Gastrocnemius medialis (tissue), 4 donors: Measurements from ENCODE around the gene PDLIM1. TPM values are rescaled to one million over a fixed set of nuclear protein-coding genes. Genes with fewer than 3 reads are reported as not detected.
"Not testable (repeated sequence)": the region's sequence is repeated elsewhere in the genome, so short reads cannot be mapped to it uniquely, and the experiment has no call there.

Experiments used
- ATAC-seq, 2 donors: fragments of 150-250 bp; one replicate each; pipeline ENCODE4 v1.9.1; 2016
- DNase-seq, 2 donors: peaks; one replicate each; pipeline ENCODE4 v3.0.0-alpha.2; 2019
- H3K27ac ChIP-seq, 4 donors: fragments of 200-600 bp; sonication (generic); 1 replicate in 1 of 4; 2 replicates in 3 of 4; pipeline ENCODE4 v1.5.1; 2016 to 2018; ENCODE audit warnings: mild to moderate bottlenecking in 2 of 4, moderate library complexity in 1 of 4
- H3K27me3 ChIP-seq, 3 donors: fragments of 200-600 bp; sonication (generic) in 2 of 3; 1 replicate in 1 of 3; 2 replicates in 2 of 3; pipeline versions ENCODE4 v1.5.1 to v1.6.0; 2016 to 2019; ENCODE audit warnings: mild to moderate bottlenecking in 1 of 3, moderate library complexity in 1 of 3
- H3K36me3 ChIP-seq, 2 donors: fragments of 200-600 bp; sonication (generic) in 1 of 2; one replicate each; pipeline ENCODE4 v1.5.1; 2017 to 2018
- H3K4me1 ChIP-seq, 2 donors: fragments of 200-600 bp; sonication (generic) in 1 of 2; one replicate each; pipeline ENCODE4 v1.5.1; 2016 to 2017; ENCODE audit warnings: mild to moderate bottlenecking in 2 of 2
- H3K4me3 ChIP-seq, 4 donors: fragments of 200-600 bp; sonication (generic) in 3 of 4; 1 replicate in 1 of 4; 2 replicates in 3 of 4; pipeline ENCODE4 v1.5.1; 2016 to 2019; ENCODE audit warnings: mild to moderate bottlenecking in 2 of 4
- H3K9me3 ChIP-seq, 3 donors: fragments of 200-600 bp; sonication (generic) in 2 of 3; 1 replicate in 1 of 3; 2 replicates in 2 of 3; pipeline ENCODE4 v1.5.1; 2016 to 2019
- POLR2A ChIP-seq, 2 donors: fragments of 450-650 bp; IDR thresholded peaks; one replicate each; pipeline ENCODE4 v1.6.1; 2017; ENCODE audit warnings: antibody characterized with exemption in 2 of 2, mild to moderate bottlenecking in 2 of 2, moderate library complexity in 2 of 2
- in situ Hi-C, 4 donors: fragments of 200-750 bp; cut with MboI; loops; one replicate each; pipeline versions ENCODE4 v1.15.0 to v1.8.0; 2017; ENCODE audit warnings: low sequenced_read_pairs in 4 of 4
- intact Hi-C: fragments of 100-400 bp; cut with DNase I; formaldehyde crosslinking; loops from one replicate; pipeline ENCODE4 v1.15.1; 2023; ENCODE audit warnings: low total_unique reads
- total RNA-seq, 4 donors: library from RNA; depleted of rRNA; stranded (reverse); fragments of >200 nt; gene quantifications; one replicate each; pipeline versions ENCODE4 v1.1.0 to v1.2.3, GENCODE V29; 2016
- TF ChIP-seq, protein P1 (sequence below), 5 experiments: fragments of 450-650 bp in 3 of 5; fragments of 200-600 bp in 2 of 5; sonication (generic) in 2 of 5; IDR thresholded peaks in 4 of 5; conservative IDR thresholded peaks in 1 of 5; 1 replicate in 4 of 5; 2 replicates in 1 of 5; pipeline ENCODE4 v1.5.1; 2016 to 2019; ENCODE audit warnings: antibody characterized with exemption in 5 of 5, mild to moderate bottlenecking in 3 of 5, moderate library complexity in 3 of 5

Gene PDLIM1
- total RNA-seq, 4 donors from 2014 or later = 157 to 572 (median 272) TPM

DNA sequence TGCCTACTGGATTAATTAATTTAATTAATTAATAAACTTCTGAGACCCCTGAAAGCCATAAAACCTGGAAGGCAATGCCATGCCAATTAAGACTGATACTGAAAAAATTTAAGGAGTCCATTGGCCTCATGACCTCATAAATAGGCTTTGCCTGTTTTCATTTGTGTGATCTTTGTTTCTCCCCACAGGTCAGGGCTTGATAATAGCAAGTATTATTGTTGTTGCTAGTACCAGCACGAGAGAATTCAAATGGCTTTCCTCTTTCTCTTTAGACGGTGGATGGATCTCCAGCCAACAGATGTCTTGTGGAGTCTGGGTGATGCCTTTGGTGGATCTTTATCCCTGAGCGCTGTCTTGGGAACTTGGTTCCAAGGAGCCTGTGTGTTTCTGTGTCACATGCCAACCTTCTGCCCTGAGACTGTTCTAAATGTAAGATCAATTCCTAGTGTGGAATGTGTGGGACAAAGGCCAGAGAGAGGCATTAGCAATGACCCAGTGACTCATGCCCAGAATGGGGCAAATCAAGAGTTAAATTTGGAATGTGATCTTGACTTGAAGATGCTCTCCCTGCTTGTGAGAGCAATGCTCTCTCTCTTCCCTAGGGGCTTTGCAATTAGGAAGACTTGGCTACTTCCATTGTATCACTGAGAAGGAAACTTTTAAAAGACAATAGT is 79.1 kb downstream of the PDLIM1 start:
- DNase-seq (no peak), ATAC-seq (no peak)
- TF ChIP-seq, protein P1, sequence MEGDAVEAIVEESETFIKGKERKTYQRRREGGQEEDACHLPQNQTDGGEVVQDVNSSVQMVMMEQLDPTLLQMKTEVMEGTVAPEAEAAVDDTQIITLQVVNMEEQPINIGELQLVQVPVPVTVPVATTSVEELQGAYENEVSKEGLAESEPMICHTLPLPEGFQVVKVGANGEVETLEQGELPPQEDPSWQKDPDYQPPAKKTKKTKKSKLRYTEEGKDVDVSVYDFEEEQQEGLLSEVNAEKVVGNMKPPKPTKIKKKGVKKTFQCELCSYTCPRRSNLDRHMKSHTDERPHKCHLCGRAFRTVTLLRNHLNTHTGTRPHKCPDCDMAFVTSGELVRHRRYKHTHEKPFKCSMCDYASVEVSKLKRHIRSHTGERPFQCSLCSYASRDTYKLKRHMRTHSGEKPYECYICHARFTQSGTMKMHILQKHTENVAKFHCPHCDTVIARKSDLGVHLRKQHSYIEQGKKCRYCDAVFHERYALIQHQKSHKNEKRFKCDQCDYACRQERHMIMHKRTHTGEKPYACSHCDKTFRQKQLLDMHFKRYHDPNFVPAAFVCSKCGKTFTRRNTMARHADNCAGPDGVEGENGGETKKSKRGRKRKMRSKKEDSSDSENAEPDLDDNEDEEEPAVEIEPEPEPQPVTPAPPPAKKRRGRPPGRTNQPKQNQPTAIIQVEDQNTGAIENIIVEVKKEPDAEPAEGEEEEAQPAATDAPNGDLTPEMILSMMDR (IDR thresholded peaks at IDR 0.05 in 4 of 5, conservative IDR thresholded peaks at IDR 0.05 in 1 of 5) = no peak
- TF ChIP-seq POLR2A (IDR thresholded peaks at IDR 0.05) = no peak
- H3K36me3 ChIP-seq = no peaks in the 10 kb centered on the region
- H3K4me3 ChIP-seq = no peak overlapping the region
- H3K9me3 ChIP-seq = no peaks in the 10 kb centered on the region
- in situ Hi-C loops (loop anchor here in 2 of 4 donors (10.0 to 25.0 kb wide), 2 partner anchors 401 to 403 kb away; no protein-coding TSS in a partner anchor), intact Hi-C loops (no loop called here)
- no peaks in the 10 kb centered on the region for H3K27me3 ChIP-seq
- H3K4me1 ChIP-seq = no peaks in the 10 kb centered on the region
- H3K27ac ChIP-seq = no peak overlapping the region

DNA sequence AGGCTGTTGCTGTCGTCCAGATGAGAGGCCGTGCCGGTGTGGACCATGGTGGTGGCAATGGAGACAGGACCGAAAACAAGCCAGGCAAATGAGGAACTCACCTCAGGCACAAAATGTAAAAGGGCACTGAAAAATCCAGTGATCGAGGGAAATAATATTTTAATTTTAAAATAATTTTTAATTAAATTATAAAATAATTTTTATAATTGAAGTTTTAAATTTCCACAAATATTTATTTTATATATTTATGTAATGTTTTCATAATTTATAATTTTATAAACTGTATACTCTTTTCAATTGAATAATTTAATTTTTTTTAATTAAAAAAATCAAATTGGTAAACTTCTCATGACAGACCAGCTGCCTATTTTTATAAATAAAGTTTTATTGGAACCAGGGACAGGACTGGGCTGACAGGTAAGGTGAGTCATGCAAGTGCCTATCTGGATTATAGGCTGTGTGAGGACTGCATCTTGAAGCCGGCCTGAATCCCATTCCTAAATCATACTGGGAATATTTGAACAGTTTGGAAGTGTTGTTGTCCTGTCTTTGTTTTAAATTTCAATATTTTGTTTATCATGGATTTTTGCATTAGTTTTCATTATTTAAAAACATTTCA is 81.2 kb downstream of the PDLIM1 start:
- H3K9me3 ChIP-seq = no peaks in the 10 kb centered on the region
- no peak for TF ChIP-seq POLR2A (IDR thresholded peaks at IDR 0.05)
- TF ChIP-seq, protein P1 (IDR thresholded peaks at IDR 0.05 in 4 of 5, conservative IDR thresholded peaks at IDR 0.05 in 1 of 5) = no peak
- H3K4me1 ChIP-seq = no peaks in the 10 kb centered on the region
- no peak overlapping the region for H3K27ac ChIP-seq
- intact Hi-C loops = loop anchor here (5.0 kb wide), 1 partner anchor 153 kb away; no protein-coding TSS in a partner anchor
- H3K36me3 ChIP-seq = no peaks in the 10 kb centered on the region
- no peak overlapping the region for H3K4me3 ChIP-seq
- no peak for DNase-seq
- no peaks in the 10 kb centered on the region for H3K27me3 ChIP-seq
- ATAC-seq = no peak
- in situ Hi-C loops = loop anchor here in 2 of 4 donors (10.0 to 25.0 kb wide), 2 partner anchors 403 to 405 kb away; no protein-coding TSS in a partner anchor

DNA sequence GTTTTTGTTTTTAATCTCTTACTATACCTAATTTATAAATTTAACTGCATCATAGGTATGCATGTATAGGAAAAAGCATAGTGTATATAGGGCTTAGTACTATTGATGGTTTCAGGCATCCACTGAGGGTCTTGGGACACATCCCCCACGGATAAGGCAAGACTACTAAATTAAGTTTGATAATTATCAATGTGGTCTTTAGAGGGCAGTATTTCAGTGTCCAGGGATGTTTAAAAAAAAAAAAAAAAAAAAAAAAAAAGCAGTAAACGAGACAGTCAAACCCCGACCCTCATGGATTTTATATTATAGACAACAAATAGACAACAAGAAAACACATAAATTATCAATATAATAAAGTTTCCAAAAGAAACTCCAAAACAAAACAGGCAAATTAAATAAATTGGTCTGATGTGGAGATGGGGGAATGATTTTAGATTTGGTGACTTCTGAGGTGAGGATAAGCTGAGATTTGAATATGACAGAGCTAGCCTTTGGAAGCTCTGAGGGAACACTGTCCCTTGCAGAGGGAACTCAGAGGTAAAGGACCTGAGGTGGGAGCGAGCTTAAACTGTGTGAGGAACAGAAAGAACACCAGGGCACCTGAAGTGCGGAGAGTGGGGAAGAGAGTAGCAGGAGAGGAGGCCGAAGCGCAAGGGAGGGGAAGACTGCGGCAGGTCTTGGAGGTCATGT is 82.0 kb downstream of the PDLIM1 start:
- TF ChIP-seq, protein P1 (IDR thresholded peaks at IDR 0.05 in 4 of 5, conservative IDR thresholded peaks at IDR 0.05 in 1 of 5) = peak in 1 of 5 experiments; percentile 19
- TF ChIP-seq POLR2A (IDR thresholded peaks at IDR 0.05) = no peak
- no peaks in the 10 kb centered on the region for H3K9me3 ChIP-seq
- in situ Hi-C loops = loop anchor here in 1 of 4 donors (25.0 kb wide), 1 partner anchor 403 kb away; no protein-coding TSS in a partner anchor
- no peak overlapping the region for H3K4me3 ChIP-seq
- H3K4me1 ChIP-seq = no peaks in the 10 kb centered on the region
- H3K27me3 ChIP-seq = no peaks in the 10 kb centered on the region
- DNase-seq (no peak), ATAC-seq (no peak)
- intact Hi-C loops = loop anchor here (5.0 kb wide), 1 partner anchor 153 kb away; no protein-coding TSS in a partner anchor
- H3K27ac ChIP-seq = no peak overlapping the region
- no peaks in the 10 kb centered on the region for H3K36me3 ChIP-seq

DNA sequence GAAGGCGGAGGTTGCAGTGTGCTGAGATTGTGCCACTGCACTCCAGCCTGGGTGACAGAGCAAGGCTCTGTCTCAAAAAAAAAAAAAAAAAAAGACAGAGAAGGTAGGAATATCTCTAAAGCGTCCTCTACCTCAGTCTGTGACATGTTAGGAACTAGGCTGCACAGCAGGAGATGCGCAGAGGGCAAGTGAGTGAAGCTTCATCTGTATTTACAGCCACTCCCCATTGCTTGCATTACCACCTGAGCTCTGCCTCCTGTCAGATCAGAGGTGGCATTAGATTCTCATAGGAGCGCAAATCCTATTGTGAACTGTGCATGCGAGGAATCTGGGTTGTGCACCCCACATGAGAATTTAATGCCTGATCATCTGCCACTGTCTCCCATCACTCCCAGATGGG is 87.9 kb downstream of the PDLIM1 start:
- in situ Hi-C loops = loop anchor here in 1 of 4 donors (25.0 kb wide), 1 partner anchor 409 kb away; no protein-coding TSS in a partner anchor
- H3K27me3 ChIP-seq, H3K36me3 ChIP-seq, H3K4me3 ChIP-seq, intact Hi-C loops, DNase-seq, ATAC-seq, H3K4me1 ChIP-seq, H3K27ac ChIP-seq, H3K9me3 ChIP-seq: not testable (repeated sequence)

DNA sequence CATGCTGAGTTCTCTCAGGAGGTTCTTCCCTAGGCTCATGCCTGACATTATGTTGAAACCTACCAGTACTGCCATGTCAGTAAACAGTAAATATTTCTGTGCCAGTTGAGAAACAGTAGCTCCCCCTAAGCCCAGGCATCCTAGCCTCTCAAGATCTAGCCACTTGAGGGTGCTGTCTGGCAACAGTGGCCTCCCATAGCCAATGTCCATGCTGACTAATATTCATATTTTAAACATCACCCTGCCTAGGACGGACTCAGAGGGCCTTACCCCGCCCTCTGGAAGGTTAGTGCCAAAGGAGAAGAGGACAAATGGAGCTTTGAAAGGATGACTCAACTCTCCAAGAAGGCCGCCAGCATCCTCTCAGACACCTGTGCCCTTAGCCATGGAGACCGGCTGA is 89.1 kb downstream of the PDLIM1 start:
- H3K27ac ChIP-seq = no peak overlapping the region
- H3K27me3 ChIP-seq = no peaks in the 10 kb centered on the region
- TF ChIP-seq POLR2A (IDR thresholded peaks at IDR 0.05) = no peak
- TF ChIP-seq, protein P1 (IDR thresholded peaks at IDR 0.05 in 4 of 5, conservative IDR thresholded peaks at IDR 0.05 in 1 of 5) = no peak
- no peaks in the 10 kb centered on the region for H3K9me3 ChIP-seq
- no peaks in the 10 kb centered on the region for H3K4me1 ChIP-seq
- ATAC-seq (no peak), DNase-seq (no peak)
- intact Hi-C loops = no loop called here
- in situ Hi-C loops = loop anchor here in 1 of 4 donors (25.0 kb wide), 1 partner anchor 411 kb away; no protein-coding TSS in a partner anchor
- H3K4me3 ChIP-seq = no peak overlapping the region
- H3K36me3 ChIP-seq = no peaks in the 10 kb centered on the region
